ENCODE results near the gene TNKS1BP1. TPM values are rescaled to one million over a fixed set of nuclear protein-coding genes. Genes with fewer than 3 reads are reported as not detected.

The TNKS1BP1 gene
- polyA plus RNA-seq, 1 of the 3 experiments (the other 2 are of a cell fraction): 43.3 TPM

- H3K27me3 ChIP-seq (ENCODE audit: insufficient read depth): no peaks in the 10 kb centered on the region
- 95% methylated on average over 10 of the region's 10 CpGs for WGBS (ENCODE audit: low lambda C conversion rate)
- peaks cover 0 to 8% of the 10 kb centered on the region in 2 experiments; a peak in 2 of 4 replicates for H3K4me1 ChIP-seq (ENCODE audit: control insufficient read depth in 1 of 2, insufficient read depth in 2 of 2, low read depth in 1 of 2, low read length in 1 of 2)
- no peak for DNase-seq
- peaks cover 45 to 57% of the 10 kb centered on the region in 2 experiments for H3K36me3 ChIP-seq (replicated peaks in 1 of 2; ENCODE audit: control insufficient read depth in 1 of 2, insufficient read depth in 2 of 2, low read length in 1 of 2)
- H3K9ac ChIP-seq: no peak overlapping the region
- no peaks in the 10 kb centered on the region for H3K9me3 ChIP-seq
- CTCF ChIA-PET: interaction anchor here (1.3 kb wide), 1 partner anchor 156 kb away, joined by 4 read pairs; no protein-coding TSS in a partner anchor
- H4K20me1 ChIP-seq (ENCODE audit: insufficient read depth): peaks cover 18% of the 10 kb centered on the region
- no peak overlapping the region for H3K4me2 ChIP-seq
- no peak overlapping the region for H3K4me3 ChIP-seq (ENCODE audit: low read depth in 2 of 2, low read length in 1 of 2)
- H3F3A ChIP-seq (replicated peaks; ENCODE audit: insufficient read depth): peaks cover 6% of the 10 kb centered on the region
- H2AFZ ChIP-seq (ENCODE audit: low read depth): no peak overlapping the region
- no peak overlapping the region for H3K27ac ChIP-seq (ENCODE audit: low read depth in 2 of 2, low read length in 1 of 2)
- peaks cover 23% of the 10 kb centered on the region for H3K79me2 ChIP-seq (ENCODE audit: insufficient read depth)
- POLR2A ChIA-PET: no interaction called here
- no peaks in the 10 kb centered on the region for H3K9me2 ChIP-seq
- TF ChIP-seq TAF1 (IDR thresholded peaks at IDR 0.05; ENCODE audit: borderline replicate concordance, low read depth, low read length) (no peak), USF1 (IDR thresholded peaks at IDR 0.05; ENCODE audit: borderline replicate concordance, low read depth) (no peak), SIN3A (IDR thresholded peaks at IDR 0.05; ENCODE audit: borderline replicate concordance, low read depth, low read length) (no peak), NFIC (IDR thresholded peaks at IDR 0.05; ENCODE audit: borderline replicate concordance) (no peak), TEAD4 (IDR thresholded peaks at IDR 0.05; ENCODE audit: borderline replicate concordance, insufficient read depth) (no peak), FOXM1 (IDR thresholded peaks at IDR 0.05; ENCODE audit: low read depth) (no peak), YY1 (IDR thresholded peaks at IDR 0.05; ENCODE audit: low read depth) (no peak)
These were observed 24.0 kb downstream of the TNKS1BP1 start for GRCh38 chr11:57300785-57301184.

GRCh38 chr11:57299150-57299737, 25.5 kb downstream of the TNKS1BP1 start:
- DNase-seq: no peak
- Histone ChIP-seq H3K9me3 (no peaks in the 10 kb centered on the region), H4K20me1 (ENCODE audit: insufficient read depth) (peaks cover 9% of the 10 kb centered on the region), H2AFZ (ENCODE audit: low read depth) (no peak overlapping the region), H3K36me3 (replicated peaks in 1 of 2; ENCODE audit: control insufficient read depth in 1 of 2, insufficient read depth in 2 of 2, low read length in 1 of 2) (peaks cover 45 to 51% of the 10 kb centered on the region in 2 experiments), H3K4me3 (ENCODE audit: low read depth in 2 of 2, low read length in 1 of 2) (no peak overlapping the region), H3K9ac (no peak overlapping the region), H3K79me2 (ENCODE audit: insufficient read depth) (peaks cover 8% of the 10 kb centered on the region; the same call in 1 of the 2 replicates), H3K4me1 (ENCODE audit: control insufficient read depth in 1 of 2, insufficient read depth in 2 of 2, low read depth in 1 of 2, low read length in 1 of 2) (peaks cover 2 to 12% of the 10 kb centered on the region in 2 experiments; a peak in 3 of 4 replicates), H3K27ac (ENCODE audit: low read depth in 2 of 2, low read length in 1 of 2) (no peak overlapping the region), H3F3A (replicated peaks; ENCODE audit: insufficient read depth) (peaks cover 6% of the 10 kb centered on the region), H3K9me2 (no peaks in the 10 kb centered on the region), H3K4me2 (no peak overlapping the region), H3K27me3 (ENCODE audit: insufficient read depth) (no peaks in the 10 kb centered on the region)
- WGBS (ENCODE audit: low lambda C conversion rate): 97% methylated on average over 4 of the region's 5 CpGs
- TF ChIP-seq EZH2phosphoT487 (IDR thresholded peaks at IDR 0.05; ENCODE audit: borderline replicate concordance, low read depth) (no peak), FOXM1 (IDR thresholded peaks at IDR 0.05; ENCODE audit: low read depth) (no peak), YY1 (IDR thresholded peaks at IDR 0.05; ENCODE audit: low read depth) (no peak), PBX3 (IDR thresholded peaks at IDR 0.05) (no peak), FOXJ3 (CRISPR knock-in tag; IDR thresholded peaks at IDR 0.05) (no peak), ZBTB33 (IDR thresholded peaks at IDR 0.05; ENCODE audit: borderline replicate concordance, low read depth) (no peak), JUND (IDR thresholded peaks at IDR 0.05) (no peak), SIN3A (IDR thresholded peaks at IDR 0.05; ENCODE audit: borderline replicate concordance, low read depth, low read length) (no peak), GABPA (IDR thresholded peaks at IDR 0.05; ENCODE audit: low read depth) (no peak), EP300 (IDR thresholded peaks at IDR 0.05; ENCODE audit: borderline replicate concordance in 1 of 2, low read depth in 1 of 2, low read length in 1 of 2) (no peak), NRF1 (IDR thresholded peaks at IDR 0.05; ENCODE audit: low read depth, low read length) (no peak), RAD21 (IDR thresholded peaks at IDR 0.05; ENCODE audit: low read length) (no peak)
- ChIA-PET POLR2A (no interaction called here), CTCF (interaction anchor here (1.3 kb wide), 1 partner anchor 154 kb away, joined by 4 read pairs; no protein-coding TSS in a partner anchor)
